NCI-H524 (cell line): Measurements from ENCODE around the gene SERPINA9.
"Not testable (repeated sequence)": the region's sequence is repeated elsewhere in the genome, so short reads cannot be mapped to it uniquely, and the experiment has no call there.

ENCODE experiments used
- DNase-seq, 2 experiments: peaks; one replicate each; lab custom pipeline; 2025; lab: John Stamatoyannopoulos, UW

SERPINA9 gene

GRCh38 chr14:94426526-94426925, 49.5 kb downstream of the SERPINA9 start:
- DNase-seq = no peak

- peak in 1 of 2 experiments; percentile 37 for DNase-seq
Observed at GRCh38 chr14:94424371-94424770, 51.6 kb downstream of the SERPINA9 start.

GRCh38 chr14:94423453-94424056, 52.4 kb downstream of the SERPINA9 start:
- peak; percentile 74 to 75 for DNase-seq

- DNase-seq = no peak
Observed at GRCh38 chr14:94421316-94421715, 54.7 kb downstream of the SERPINA9 start.

GRCh38 chr14:94417497-94418205, 58.3 kb downstream of the SERPINA9 start:
- DNase-seq = not testable (repeated sequence)
